HG02840 (cell line): Measurements from ENCODE around the gene ZNF672.

Source experiments
- ATAC-seq: cut with Tn5 transposase; IDR thresholded peaks from one replicate; pipeline ENCODE4 v1.9.1; 2021; ENCODE audit warnings: mild to moderate bottlenecking, moderate library complexity, moderate number of reproducible peaks; ENCODE audit not compliant: unreplicated experiment, low FRiP score

Gene ZNF672

DNA sequence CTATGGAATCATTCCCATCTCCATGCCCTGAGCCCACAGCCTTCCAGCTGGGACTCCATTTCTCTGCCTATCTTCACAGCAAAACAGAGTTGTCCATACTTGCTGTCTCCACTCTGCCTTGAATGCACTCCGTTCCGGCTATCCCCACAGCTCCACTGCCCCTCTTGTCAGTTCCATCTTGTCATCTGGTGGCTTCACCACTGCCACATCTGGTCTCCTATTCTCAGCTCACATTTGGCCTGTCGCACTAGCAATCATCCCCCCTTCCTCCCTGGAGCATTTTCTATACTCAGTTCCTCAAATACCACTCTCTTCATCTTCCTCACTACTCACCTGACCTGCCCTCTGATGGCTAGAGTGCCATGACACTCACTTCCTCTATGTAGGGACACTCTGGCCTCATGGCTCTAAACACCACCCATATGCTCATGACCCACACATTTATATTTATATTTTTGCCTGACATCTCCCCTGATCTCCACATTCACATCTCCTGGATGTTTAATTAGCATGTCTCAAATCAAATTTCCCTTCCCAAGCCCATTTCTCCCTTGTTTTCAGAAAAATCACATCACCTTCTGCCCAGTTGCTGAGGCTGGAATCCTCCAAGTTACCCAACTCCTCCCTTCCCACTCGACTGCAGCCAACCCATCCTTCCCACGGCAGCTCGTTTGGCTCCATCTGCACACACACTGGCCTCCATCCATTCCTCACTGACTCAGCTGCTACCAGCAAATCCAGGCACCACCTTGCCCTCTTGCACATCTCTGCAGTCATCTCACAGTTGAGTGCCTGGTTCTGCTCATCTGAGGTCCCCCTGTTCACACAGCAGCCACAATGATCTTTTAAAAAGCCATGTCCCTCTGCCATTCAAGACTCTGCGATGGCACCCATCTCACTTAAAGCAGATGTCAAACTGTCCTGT, 14.7 kb downstream of the ZNF672 start:
- ATAC-seq = no peak

DNA sequence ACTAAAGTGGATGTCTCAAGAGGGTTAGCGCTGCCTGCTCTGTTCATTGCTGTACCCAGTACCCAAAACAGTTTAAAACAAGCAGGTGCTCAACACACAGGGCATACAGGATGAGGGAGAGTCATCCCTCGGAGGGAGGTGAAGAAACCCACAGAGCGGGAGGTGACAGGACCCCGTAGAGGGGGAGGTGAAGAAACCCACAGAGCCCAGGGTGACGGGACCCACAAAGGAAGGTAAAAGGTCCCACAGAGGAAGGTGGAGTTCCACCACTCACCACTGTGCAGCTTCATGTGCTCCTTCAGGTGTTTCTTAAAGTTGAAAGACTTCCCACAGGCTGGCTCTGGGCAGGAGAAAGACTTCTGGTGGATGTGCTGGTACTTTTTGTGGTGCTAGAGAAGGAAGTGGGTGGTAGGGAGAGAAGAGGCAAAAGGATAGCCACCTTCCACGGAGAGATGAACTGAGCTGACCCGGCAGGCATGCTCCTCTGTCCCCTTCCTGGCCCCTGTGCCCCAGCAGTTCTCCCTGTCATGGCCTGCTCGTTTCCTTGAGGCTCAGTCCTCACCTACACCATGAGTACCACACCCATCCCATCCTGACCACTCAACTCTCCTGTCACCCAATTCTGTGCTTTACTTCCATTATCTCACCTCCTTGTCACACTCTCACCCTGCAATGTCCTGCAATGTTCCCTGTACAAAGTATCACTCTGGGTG, 15.8 kb downstream of the ZNF672 start:
- no peak for ATAC-seq

DNA sequence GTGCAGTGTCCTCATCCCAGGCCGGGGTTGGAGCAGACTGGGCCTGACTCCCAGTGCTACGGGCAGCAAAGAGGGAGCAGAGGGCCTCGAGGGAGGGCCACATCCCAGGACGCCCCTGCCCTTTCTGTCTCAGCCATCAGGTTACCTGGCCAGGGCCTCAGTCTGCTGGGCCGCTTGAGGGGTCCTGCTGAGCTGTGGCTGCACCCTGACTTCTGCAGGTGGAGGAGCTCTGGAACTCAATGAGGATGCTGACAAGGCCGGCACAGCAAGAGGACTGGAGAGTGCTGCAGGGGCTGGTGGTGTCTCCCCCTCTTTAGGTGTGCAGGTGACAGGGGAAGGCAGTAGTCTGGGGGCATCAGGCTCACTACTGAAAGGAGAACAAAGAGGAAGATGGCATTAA, 17.6 kb downstream of the ZNF672 start:
- ATAC-seq = no peak

DNA sequence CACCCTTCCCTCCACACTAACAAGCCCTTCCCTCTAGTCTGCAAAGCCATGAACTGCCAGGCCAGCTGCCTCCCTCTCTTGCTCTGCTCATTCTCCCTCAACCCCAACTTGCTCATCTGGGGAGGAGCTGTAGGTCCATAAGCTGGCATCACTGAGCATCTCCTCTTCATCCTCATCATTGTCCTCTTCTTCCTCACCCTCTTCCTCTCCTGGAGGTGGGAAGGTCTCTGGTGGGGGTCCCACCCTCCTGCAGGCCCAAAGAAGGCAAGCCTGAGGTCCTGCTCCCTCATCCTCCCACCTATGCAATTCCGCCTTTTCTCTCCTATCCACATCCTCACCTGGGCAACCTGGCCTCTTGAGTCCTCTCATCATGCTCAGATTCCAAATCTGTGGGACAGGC, 18.2 kb downstream of the ZNF672 start:
- no peak for ATAC-seq

DNA sequence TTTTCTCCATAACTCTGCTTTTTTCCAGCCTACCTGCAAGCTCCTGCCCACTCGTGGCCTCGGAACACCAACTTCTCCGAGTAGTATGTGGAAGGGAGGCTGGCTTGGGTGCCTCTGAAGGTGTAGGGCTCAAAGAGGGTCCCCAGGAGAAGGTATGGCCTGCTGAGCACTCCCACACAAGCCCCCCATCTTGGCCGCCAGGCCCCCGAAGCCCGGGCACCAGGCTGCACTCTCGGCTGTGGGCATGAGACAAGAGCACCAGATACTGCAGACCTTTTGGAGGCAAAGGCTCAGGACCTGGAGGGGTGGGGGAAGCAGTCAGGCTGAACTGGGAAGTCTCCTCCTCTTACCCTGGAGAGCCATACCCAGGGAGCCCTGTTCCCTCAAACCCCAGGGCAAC, 19.2 kb downstream of the ZNF672 start:
- ATAC-seq = no peak

DNA sequence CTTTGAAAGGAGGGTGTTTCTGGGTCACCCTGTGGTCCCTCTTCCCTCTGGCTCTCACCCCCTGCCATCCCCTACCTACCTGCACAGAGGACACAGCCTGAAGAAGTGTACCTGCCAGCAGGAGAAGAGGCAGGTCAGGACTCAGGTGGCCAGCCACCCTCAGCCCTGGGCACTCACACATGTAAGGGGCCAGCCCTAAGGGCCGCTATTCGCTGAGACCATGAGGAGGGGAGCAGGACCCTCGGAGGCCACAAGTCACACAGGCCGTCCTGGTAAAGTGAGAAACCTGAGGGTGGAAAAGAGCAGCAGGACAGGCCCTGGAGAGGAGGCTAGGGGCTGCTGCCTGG, 19.7 kb downstream of the ZNF672 start:
- ATAC-seq = no peak

DNA sequence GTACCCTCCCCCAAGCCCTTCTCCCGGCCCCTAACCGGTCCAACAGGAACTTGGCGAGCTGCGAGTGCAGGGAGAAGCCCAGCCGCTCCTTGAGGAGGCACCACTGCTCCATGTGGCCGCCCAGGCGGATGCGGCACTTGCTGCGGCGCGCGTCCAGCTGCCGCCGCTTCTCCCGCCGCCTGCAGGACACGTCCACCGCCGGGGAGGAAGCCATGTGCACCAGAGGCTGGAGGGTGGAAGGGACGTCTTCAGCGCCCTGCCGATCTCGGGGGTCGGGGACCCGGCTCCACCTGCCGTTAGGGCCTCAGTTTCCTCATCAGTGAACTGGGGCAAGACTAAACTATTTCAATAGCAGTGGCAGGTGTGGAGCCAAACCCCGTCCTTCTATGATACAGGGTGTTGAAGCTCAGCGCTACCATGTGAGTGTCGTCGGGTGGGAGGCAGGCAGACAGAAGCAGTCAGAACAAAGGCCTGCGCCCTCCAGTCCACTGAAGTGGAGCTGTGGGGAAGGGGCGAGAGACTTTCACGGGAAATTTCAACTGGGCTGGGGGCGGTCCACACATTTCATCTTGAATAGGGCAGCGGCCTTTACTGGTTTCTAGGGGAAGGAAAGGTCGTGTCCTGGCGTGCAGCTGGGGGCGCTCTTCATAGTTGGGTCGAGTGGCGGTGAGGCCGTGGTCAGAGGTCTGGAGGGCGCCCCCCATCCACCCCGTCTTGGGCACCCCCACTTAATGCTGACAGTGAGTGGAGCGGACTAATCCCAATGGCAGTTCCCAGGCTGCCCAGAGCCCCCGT, 20.3 kb downstream of the ZNF672 start:
- peak; percentile 36 for ATAC-seq

DNA sequence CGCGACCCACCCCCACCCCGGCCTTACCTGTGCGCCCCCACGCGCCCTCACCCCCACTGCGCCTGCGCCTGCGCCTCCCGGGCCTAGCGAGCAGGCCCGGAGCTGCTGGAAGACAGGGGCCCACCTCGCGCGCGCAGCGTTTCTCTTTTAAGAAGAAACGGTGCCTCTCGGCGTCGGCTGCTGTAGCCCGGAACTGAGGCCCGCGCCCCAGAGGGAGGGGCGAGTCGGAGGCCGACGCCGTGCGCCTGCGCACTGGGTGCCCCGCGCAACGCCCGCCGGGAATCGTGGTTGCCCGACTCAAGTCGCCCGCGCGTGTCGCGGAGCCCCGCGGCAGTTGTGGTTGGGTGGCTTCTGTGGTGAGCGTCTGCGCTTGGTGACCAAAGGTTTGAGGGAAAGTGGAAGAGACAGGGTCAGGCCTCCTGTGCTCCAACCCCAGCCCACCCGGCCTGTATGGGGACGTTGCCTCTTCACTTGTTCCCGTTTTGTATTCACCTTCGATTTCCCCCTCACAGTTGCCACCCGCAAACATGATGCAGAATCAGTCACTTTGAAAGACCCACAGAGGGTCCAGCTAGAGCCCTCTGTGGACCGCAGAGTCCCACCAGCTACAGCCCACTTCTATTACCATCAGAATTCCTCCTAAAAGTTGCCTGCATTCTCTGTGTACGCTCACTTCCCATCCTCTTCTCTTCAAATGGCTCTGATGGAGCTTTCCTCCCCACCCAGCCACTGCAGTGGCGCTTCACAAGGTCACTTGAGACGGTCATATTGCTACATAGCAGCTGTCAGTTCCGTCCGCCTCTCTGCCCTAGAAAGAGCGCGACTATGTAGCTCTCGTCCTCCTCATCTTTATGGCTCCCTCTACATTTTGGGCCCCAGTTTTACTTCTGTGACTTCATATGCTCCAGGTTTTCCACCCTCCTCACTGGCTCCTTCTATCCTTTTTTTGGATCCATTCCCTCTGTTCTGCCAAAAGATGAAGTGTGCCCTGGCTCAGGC, 21.2 kb downstream of the ZNF672 start, which contains the start of gene ZNF692:
Gene ZNF692 (minus strand): TSS at position 195 of the 999 bp plus-strand sequence. CDS start 776 bp downstream, outside the sequence.
- peak; percentile 76 for ATAC-seq

DNA sequence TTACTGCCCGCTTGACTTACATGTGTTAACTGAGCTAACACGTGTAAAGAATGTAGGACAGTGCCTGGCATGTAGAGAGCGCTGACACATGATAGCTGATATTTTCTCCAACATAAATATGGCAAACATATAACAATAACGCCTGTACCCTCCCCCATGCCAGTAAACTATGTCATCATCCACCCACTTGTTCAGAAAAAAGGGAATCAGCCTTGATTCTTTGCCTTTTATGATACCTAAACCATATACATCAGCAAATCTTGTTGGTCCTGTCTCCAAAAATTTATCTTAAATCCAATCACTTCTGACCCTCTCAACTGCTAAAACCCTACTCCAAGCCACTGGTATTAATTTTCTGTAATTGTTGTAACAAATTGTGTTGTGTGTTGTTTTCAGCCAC, 22.0 kb downstream of the ZNF672 start:
- ATAC-seq = no peak

DNA sequence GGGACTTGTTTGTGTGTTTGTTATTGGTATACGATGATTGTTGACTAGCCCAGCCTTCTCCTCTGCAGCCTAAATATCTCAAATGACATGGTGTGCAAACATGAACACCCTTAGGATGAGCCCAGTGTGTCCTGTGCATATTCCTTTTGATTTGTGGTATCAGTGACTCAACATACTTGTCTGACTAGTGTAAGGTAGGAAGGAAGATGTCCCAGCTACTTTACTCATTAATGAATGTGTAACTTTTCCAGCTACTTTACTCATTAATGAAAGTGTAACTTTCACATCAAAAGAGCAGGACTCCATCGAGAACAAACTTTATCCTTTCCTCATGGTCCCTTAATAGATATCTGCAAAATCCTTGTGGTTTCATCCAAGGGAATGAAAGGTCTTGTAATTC, 23.6 kb downstream of the ZNF672 start:
- no peak for ATAC-seq

DNA sequence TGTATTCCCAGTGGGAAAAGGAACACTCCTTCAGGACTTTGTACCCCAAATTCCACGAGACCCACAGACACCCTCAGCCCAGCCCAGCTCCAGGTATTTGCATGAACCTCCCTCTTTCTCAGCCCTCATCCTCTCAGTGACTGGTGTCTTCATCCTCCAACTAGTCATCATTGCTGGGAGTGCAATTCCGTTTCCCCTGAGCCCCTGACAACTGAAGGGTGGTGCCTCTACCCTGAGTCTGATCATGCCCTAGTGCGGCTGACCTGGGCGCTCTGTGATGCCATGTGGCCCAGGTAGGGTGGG, 24.6 kb downstream of the ZNF672 start:
- peak; percentile 1 for ATAC-seq

DNA sequence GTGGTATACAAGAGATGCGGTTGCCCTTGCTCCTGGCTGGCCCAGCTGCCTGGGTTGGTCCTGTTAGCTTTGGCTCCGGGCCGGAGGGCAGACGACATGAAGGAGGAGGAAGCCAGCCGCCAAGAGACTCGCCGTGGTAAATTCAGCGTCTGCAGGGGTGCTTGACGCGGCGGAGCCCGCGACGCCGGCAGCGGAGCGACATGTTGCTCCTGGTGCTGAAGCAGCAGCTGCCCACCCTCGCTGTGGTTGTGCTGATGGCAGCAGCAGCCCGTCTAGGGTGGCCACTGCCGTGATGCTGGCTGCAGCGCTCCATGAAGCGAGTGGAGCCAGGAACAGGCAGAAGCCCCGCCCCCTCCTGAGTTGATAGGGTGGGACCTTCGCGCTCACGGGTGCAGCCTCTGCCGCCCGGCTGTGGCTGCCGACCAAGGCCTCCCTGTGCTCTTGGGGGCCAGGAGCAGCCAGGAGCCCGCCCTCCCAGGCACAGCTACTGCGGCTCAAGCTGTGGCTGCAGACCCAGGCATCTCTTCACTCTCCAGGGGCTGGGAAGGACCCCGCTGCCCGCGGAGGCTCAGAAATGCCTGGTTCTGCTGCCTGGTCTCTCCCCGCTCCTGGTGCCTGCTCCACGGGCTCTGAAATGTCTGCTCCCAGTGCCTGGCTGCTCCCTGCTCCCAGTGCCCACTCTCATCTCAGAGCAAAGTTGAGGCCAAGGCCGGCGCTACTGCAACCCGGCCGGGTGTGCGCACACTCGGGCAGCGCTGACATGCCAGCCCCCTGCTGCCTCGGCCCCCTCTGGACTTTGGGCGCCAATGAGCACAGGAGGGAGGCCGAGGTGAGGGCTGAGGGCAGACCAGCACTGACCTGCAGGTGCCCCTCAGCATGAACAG, 25.2 kb downstream of the ZNF672 start:
- ATAC-seq = peak; percentile 58

DNA sequence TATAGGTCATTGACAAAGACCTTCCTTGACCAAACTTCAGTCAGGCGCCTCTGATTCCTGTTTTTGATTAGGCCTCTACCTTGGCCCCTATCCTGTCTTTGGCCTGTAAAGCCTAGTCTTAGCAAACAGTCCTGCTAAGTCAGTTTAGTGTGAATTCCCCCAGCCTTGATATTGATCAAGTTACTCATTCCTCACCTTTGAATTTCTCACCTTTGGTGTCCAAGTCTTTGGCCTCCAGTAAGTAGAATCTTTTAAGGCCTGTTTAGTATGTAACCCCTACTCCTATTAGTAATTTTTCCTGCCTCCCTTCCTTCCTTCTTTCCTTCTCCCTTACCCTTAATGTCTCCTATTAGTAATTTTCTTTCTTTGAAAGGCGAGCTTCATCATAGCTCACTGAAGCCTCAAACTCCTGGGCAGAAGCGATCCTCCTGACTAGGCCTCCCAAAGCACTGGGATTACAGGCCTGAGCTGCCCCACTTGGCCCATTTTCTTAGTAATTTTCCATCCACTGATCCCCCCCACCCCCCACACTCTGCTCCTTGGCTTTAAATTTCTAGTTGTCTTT, 33.9 kb downstream of the ZNF672 start:
- ATAC-seq = no peak

DNA sequence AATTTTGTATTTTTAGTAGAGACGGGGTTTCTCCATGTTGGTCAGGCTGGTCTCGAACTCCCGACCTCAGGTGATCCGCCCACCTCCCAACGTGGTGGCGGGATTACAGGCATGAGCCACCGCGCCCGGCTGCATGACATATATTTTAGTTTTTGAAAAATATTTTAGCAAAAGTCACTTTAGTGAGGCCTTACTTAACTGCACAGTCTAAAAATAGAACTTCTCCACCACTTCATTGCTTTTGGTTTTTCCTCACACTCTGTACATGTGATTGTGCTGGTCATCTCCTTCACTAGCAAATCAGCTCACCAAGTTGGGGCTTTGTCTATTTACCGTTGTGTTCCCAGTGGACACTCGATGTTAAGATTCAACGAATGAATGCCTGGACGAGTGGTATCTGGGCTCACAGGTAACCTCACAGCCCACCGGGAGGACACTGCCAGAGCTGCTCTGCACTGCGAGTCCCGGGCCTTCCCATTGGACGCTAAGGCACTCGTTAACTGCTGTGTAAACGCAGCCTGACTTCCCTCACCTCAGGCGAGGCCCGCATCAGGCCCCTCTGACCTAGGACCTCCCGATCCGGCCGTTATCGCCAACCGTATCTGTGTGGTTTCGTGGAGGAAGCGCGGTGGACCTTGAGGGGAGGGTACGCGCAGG, 34.9 kb downstream of the ZNF672 start:
- peak; percentile 29 for ATAC-seq

DNA sequence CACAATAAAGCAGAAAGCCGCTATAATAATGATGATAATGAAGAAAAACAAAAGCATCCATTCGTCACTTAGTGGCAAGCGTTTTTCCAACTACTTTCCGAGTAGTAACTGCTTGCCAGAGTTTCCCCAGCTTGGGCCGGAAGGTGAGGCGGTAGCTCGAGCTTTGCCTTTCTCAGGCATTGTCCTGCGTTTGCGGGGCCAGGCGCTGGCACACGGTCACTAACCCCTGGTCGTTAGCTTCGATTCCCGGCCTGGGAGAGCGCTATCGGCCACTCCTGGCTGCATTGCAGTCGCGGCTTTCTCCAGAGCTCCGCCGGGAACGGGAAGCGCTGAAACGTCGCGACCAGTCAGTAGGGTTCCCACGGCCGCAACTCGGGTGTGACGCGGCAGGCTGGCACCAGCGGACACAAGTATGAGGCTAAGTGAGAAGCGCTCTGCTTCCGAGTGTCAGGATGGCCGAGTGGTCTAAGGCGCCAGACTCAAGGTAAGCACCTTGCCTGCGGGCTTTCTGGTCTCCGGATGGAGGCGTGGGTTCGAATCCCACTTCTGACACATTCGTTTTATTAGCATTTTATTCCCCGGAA, 35.5 kb downstream of the ZNF672 start:
- peak; percentile 84 for ATAC-seq

DNA sequence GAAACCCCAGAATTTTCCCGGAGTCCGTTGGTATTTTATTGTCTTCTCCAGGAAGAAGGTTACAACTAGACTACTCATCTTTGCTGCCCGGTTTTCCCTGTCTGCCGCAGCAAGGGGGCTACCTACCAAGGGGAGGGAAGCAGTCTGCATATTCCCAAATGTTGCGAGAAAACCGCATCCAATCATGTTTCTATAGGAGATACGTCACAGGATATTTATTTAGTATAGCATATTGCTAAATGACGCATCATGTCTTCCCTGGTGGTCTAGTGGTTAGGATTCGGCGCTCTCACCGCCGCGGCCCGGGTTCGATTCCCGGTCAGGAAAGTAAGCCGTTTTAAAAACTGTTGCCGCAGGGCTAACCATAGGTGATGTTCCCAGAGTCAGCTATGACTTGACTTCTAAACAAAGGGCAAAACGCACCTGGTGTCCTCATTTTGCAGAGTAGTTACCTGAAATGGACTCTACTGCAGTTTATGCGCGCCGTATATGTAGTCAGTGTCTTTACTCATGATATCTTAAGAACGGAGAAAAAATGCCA, 36.0 kb downstream of the ZNF672 start:
- ATAC-seq = peak; percentile 72

DNA sequence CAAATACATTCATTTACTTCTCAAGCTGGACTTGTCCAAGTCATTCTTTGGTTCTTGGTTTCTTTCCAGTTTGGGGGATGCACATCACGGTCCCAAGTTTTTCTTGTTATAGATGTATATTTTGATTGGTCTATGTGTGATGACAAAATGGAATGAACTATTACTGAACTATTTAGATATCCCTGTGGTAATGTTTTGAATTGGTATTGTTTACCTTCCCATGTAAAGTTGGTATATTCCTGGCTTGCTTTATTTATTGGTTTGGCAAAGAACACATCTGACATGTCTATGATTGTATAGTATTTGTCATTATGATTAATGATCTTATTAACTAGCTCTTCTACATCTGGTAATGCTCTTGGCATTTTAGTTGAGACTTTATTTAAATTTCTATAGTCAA, 43.2 kb downstream of the ZNF672 start:
- no peak for ATAC-seq
